ENCODE measurements around the gene PTTG2. TPM values are rescaled to one million over a fixed set of nuclear protein-coding genes. Genes with fewer than 3 reads are reported as not detected.
A peak's percentile ranks its signal among the peaks of the same experiment; 100 is the strongest.

PTTG2 gene
- total RNA-seq, 4 donors from 2014 or later = 0.90 to 4.1 TPM; not detected in 2

DNA sequence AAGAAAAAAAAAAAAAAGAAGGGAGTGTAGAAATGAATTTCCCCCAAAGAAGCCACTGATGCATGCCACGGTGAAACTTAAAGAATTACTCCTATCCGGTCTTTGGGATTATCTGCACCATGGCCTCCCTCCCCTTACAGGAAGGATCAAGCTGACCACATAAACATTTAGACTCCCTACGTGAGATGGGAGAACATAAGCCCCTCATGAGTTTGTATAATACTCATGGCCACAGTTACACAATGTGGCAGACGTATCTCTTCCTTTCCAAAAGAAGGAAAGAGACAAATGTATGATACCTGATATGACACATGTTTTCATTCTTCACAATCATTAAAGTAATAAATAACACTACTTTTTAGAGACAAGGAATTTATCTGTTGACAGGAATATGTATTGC is 3.3 kb upstream of the PTTG2 start:
- Histone ChIP-seq H3K4me1 (peaks cover 0 to 6% of the 10 kb centered on the region in 2 donors), H3K27ac (no peak overlapping the region), H3K36me3 (no peaks in the 10 kb centered on the region), H3K27me3 (no peaks in the 10 kb centered on the region), H3K9me3 (no peaks in the 10 kb centered on the region), H3K4me3 (no peak overlapping the region)
- intact Hi-C loops (cut with DNase I; ENCODE audit: low total_unique reads) = no loop called here
- no peak for DNase-seq
- TF ChIP-seq, protein P1, sequence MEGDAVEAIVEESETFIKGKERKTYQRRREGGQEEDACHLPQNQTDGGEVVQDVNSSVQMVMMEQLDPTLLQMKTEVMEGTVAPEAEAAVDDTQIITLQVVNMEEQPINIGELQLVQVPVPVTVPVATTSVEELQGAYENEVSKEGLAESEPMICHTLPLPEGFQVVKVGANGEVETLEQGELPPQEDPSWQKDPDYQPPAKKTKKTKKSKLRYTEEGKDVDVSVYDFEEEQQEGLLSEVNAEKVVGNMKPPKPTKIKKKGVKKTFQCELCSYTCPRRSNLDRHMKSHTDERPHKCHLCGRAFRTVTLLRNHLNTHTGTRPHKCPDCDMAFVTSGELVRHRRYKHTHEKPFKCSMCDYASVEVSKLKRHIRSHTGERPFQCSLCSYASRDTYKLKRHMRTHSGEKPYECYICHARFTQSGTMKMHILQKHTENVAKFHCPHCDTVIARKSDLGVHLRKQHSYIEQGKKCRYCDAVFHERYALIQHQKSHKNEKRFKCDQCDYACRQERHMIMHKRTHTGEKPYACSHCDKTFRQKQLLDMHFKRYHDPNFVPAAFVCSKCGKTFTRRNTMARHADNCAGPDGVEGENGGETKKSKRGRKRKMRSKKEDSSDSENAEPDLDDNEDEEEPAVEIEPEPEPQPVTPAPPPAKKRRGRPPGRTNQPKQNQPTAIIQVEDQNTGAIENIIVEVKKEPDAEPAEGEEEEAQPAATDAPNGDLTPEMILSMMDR (IDR thresholded peaks at IDR 0.05) = no peak
- no peak for TF ChIP-seq POLR2A (IDR thresholded peaks at IDR 0.05)

DNA sequence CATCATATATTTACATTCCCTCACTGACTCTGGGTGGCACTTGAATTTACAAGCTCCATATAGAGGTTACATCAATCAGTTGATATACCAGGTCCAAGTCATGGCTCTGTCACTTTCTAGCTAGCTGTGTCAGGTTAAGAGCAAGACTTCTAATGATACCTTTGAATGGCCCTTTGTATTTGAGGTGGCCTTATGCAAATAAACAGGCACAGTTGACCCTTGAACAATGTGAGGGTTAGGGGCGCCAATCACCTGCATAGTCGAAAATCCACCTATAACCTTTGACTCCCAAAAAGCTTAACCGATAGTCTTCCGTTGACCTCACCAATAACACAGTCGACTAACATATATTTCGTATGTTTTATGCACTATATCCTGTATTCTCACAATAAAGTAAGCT is 1.3 kb upstream of the PTTG2 start:
- Histone ChIP-seq H3K4me1 (no peaks in the 10 kb centered on the region), H3K27ac (no peak overlapping the region), H3K9me3 (no peaks in the 10 kb centered on the region), H3K36me3 (no peaks in the 10 kb centered on the region), H3K27me3 (no peaks in the 10 kb centered on the region), H3K4me3 (no peak overlapping the region)
- TF ChIP-seq, protein P1 (IDR thresholded peaks at IDR 0.05) = no peak
- TF ChIP-seq POLR2A (IDR thresholded peaks at IDR 0.05) = no peak
- intact Hi-C loops (cut with DNase I; ENCODE audit: low total_unique reads) = no loop called here
- DNase-seq = no peak

GRCh38 chr4:37960679-37961450 is 667 bp downstream of the PTTG2 start:
- Histone ChIP-seq H3K4me3 (no peak overlapping the region), H3K36me3 (no peaks in the 10 kb centered on the region), H3K27me3 (no peaks in the 10 kb centered on the region), H3K9me3 (no peaks in the 10 kb centered on the region), H3K27ac (peak overlapping the region in 1 of 2 donors; percentile 11), H3K4me1 (peaks cover 0 to 1% of the 10 kb centered on the region in 2 donors)
- no peak for DNase-seq
- TF ChIP-seq POLR2A (IDR thresholded peaks at IDR 0.05) = no peak
- TF ChIP-seq, protein P1 (IDR thresholded peaks at IDR 0.05) = no peak
- intact Hi-C loops (cut with DNase I; ENCODE audit: low total_unique reads) = no loop called here

DNA sequence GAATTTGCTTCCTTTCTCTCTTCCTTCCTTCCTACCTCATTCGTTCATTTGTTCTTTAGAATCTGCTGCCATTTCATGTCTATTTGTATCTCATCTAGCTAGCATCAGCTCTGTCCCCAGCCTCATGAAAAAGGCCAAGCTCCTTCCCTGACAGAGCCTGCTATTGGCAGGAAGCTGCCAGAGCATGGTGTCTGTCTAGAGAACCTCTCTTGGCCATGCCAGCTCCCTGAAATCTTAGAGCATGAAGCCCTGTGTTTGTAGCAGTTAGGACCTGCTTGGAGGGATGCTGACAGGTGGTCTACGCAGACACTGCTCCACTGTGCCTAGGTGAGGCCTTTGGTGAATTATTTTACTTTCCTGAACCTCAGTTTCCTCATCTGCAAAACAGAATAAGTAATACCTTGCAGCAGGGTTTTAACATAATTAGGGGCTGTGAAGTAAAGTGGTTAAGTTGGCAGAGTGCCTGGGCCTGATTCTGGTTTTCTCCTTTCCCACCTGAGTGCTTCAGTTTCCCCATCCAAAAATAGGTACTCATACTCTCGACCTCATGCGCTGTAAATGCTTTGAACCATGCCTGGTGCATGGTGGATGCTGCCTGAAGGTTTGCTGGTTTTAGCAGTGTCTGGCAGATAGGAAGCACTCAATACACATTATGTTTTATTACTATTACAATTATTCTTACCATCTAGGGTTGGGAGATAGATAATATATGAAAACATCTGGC is 4.7 kb downstream of the PTTG2 start:
- no peaks in the 10 kb centered on the region for H3K36me3 ChIP-seq
- DNase-seq = no peak
- H3K9me3 ChIP-seq = no peaks in the 10 kb centered on the region
- TF ChIP-seq POLR2A (IDR thresholded peaks at IDR 0.05) = no peak
- TF ChIP-seq, protein P1 (IDR thresholded peaks at IDR 0.05) = no peak
- intact Hi-C loops (cut with DNase I; ENCODE audit: low total_unique reads) = no loop called here
- no peak overlapping the region for H3K4me3 ChIP-seq
- H3K27ac ChIP-seq = no peak overlapping the region
- no peaks in the 10 kb centered on the region for H3K27me3 ChIP-seq
- H3K4me1 ChIP-seq = peaks cover 0 to 5% of the 10 kb centered on the region in 2 donors

- intact Hi-C loops (cut with DNase I; ENCODE audit: low total_unique reads) = no loop called here
- TF ChIP-seq, protein P1 (IDR thresholded peaks at IDR 0.05) = no peak
- TF ChIP-seq POLR2A (IDR thresholded peaks at IDR 0.05) = no peak
- Histone ChIP-seq H3K9me3 (no peaks in the 10 kb centered on the region), H3K27me3 (no peaks in the 10 kb centered on the region), H3K27ac (peak overlapping the region; percentile 45 to 50), H3K4me3 (no peak overlapping the region), H3K4me1 (peaks cover 0 to 5% of the 10 kb centered on the region in 2 donors), H3K36me3 (no peaks in the 10 kb centered on the region)
- DNase-seq = no peak
These were observed 5.8 kb downstream of the PTTG2 start for GRCh38 chr4:37966044-37966443.

All from uterus (tissue), 4 donors.